Right lobe of liver (tissue), 4 donors: ENCODE measurements around the gene HPS3.

ENCODE experiments used
- CTCF ChIP-seq, 4 donors: fragments of 200-600 bp in 3 of 4; fragments of 450-650 bp in 1 of 4; IDR thresholded peaks; one replicate each; pipeline versions ENCODE4 v1.5.1 to v1.8.0; 2016 to 2022; ENCODE audit warnings: antibody characterized with exemption in 4 of 4, mild to moderate bottlenecking in 2 of 4
- POLR2A ChIP-seq: fragments of 450-650 bp; IDR thresholded peaks from one replicate; pipeline ENCODE4 v1.6.1; 2017; ENCODE audit warnings: antibody characterized with exemption, mild to moderate bottlenecking
- donor health status: DM: no; HTN: no; CAD: no.
- donor health status: DM: no; HTN: no; CAD: no.
- donor health status: DM: no; HTN: yes; CAD: no.

GRCh38 chr3:149115114-149115513, 14.3 kb upstream of the HPS3 start:
- TF ChIP-seq CTCF (IDR thresholded peaks at IDR 0.05) (no peak), POLR2A (no peak)
